KOPT-K1 (cell line): ENCODE results near the gene SEMA5A.

Experiments used
- H3K27ac ChIP-seq: fragments of 200-600 bp; sonication (generic); 2 replicates; pipeline ENCODE4 v1.5.1; 2016; ENCODE audit warnings: antibody characterized with exemption, mild to moderate bottlenecking, low read depth, low read length; ENCODE audit not compliant: poor library complexity, severe bottlenecking
- H3K36me3 ChIP-seq: fragments of 200-600 bp; sonication (generic); 2 replicates; pipeline ENCODE4 v1.5.1; 2017; ENCODE audit warnings: antibody characterized with exemption, mild to moderate bottlenecking, low read length, moderate library complexity; ENCODE audit not compliant: insufficient read depth
- H3K9me3 ChIP-seq: fragments of 200-600 bp; sonication (generic); 2 replicates; pipeline ENCODE4 v1.5.1; 2017; ENCODE audit warnings: antibody characterized with exemption, low read length, mild to moderate bottlenecking; ENCODE audit not compliant: insufficient read depth, poor library complexity, severe bottlenecking

SEMA5A gene

DNA sequence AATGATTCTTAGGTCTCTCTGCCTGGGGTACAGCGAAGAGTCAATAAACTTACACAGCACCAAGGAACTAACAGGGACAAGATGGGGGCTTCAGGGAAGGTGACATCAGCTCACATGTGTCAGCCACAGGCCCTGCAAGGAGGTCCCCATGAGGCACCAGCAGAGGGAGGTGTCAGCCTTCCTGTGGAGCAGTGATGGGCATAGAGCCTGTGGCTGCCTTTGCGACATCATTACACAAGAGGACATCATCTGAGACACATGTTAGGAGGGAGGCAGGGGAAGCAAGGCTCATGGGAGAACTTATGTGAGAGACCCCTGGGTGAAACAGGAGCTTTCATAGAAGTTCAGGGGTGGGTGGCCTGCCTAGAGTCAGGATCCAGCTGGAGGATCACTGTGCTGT is 389.6 kb downstream of the SEMA5A start:
- H3K27ac ChIP-seq: no peak overlapping the region
- no peaks in the 10 kb centered on the region for H3K9me3 ChIP-seq
- H3K36me3 ChIP-seq: no peaks in the 10 kb centered on the region

DNA sequence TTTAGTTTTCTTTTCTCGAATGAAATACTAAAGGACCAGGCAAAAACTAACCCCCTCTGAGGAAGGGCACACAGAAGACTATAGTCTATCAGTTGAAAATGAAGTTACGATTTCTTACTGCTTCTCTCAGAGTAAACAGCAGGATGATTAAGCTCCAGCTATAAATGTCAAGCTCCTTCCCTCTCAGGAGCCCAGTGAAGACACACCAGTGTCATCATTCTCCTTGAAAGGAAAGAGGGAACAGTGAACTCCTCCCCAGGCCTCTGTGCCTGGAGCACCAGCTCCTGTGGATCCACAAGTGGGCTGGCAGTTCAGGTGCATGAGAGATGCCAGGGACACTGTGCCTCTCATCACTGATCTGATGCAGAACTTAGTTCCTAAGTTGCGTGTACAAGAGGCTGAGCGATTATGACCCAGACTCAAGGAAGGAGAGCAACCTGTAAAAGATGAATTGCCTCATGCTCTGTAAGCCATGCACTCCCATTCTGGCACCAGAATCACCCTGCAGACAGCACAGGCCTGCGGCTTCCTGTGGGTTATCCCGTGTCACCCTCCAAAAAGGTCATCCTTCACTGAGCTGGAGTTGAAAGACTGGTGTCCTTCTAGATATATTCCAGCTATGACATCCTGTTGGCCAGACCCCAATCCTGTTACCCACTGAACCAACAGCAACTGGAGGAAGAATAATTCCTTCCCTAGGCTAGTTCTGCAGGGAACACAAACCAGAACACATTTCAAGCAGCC is 394.0 kb downstream of the SEMA5A start:
- no peaks in the 10 kb centered on the region for H3K9me3 ChIP-seq
- no peak overlapping the region for H3K27ac ChIP-seq
- H3K36me3 ChIP-seq: no peaks in the 10 kb centered on the region

DNA sequence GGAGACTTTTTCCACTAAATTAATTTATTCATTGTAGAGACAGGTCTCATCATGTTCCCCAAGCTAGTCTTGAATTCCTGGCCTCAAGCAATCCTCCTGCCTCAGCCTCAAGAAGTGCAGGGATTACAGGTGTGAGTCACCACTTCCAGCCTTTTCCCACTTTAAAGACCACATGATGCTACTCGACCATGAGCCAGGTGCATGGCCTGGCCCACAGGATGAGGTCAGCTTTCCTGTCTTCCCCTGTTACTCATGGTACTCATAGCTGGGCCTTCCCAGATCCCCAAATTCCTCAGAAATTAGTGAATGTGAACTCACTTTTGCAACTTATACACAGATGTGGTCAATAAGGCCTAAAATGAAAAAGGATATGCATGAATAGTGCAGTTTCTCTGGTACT is 395.9 kb downstream of the SEMA5A start:
- no peak overlapping the region for H3K27ac ChIP-seq
- no peaks in the 10 kb centered on the region for H3K9me3 ChIP-seq
- no peaks in the 10 kb centered on the region for H3K36me3 ChIP-seq

DNA sequence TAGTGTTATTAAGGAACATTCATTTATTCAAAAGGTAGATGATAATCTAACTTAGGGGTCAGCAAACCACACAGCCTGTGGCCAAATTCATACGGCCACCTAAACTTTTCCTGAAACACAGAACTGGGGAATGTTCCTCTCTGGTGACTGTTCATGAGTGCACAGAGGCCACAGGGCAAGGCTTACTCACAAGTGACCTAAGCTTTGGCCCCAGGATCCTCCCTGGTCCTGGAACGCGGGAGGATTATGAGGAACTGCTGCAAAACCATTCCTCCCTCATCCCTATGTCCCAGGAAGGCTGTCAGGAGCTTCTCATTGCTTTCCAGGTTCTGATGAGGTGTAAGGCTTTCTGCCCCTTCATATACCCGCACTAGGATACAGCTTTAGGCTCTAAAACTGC is 397.6 kb downstream of the SEMA5A start:
- Histone ChIP-seq H3K9me3 (no peaks in the 10 kb centered on the region), H3K27ac (no peak overlapping the region), H3K36me3 (no peaks in the 10 kb centered on the region)

DNA sequence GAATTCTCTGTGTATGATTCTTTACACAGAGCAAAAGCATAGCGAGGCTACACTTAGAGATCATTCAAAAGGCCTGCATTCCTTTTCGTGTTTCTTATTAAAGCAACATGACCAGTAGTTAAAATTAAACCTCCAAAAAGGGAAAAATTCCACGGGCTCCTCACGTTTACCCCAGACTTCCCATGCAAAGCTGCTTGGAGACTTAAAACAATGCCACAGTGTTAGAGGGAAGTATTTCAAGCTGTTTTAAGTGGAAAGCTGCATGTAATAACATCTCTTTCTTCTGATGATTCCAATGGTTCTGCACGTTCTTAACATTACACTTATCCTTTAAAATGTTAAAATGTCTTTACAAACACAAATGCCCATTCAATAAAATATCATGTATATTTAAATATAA is 405.2 kb downstream of the SEMA5A start:
- H3K36me3 ChIP-seq: no peaks in the 10 kb centered on the region

DNA sequence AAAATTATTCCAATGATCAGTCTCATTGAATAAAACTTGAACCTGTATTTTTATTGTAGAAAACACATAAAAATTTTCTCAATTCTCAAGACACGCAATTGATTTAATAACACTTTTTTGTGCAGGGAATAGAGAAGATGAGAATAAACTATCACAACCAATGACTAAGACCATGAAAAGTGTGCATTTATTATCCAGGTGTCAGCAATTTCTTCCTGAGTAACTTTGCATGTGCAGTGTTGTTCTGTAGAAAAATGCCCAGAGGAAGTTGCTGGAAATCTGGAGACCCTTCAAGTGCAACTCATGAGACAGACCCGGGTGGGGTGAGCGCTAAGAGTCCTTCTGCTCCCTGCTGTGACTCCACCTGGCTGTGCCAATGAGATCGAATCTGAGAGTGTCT is 405.7 kb downstream of the SEMA5A start:
- Histone ChIP-seq H3K36me3 (no peaks in the 10 kb centered on the region), H3K27ac (no peak overlapping the region), H3K9me3 (no peaks in the 10 kb centered on the region)

More for the DNA sequence above, 405.2 kb downstream of the SEMA5A start:
- no peaks in the 10 kb centered on the region for H3K9me3 ChIP-seq
- H3K27ac ChIP-seq: no peak overlapping the region

DNA sequence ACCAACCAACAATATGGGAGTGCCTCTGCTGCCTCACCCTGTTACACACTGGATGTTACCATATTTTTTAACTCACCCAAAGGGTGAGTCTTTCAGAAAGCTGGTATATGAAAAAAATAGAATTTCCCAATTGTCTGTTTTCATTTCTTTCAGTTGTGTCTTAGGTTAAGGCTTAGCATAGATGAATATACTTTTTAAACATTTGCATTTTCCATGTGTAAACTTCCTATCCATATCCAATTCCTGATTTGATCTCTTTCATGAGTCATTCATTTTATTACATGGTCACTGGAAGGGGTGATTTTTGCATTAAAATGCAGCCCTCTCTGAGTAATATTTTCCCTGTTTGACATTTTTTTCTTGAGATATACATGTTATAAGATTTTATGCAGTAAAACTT is 406.5 kb downstream of the SEMA5A start:
- H3K36me3 ChIP-seq: no peaks in the 10 kb centered on the region
- H3K9me3 ChIP-seq: no peaks in the 10 kb centered on the region
- H3K27ac ChIP-seq: no peak overlapping the region

DNA sequence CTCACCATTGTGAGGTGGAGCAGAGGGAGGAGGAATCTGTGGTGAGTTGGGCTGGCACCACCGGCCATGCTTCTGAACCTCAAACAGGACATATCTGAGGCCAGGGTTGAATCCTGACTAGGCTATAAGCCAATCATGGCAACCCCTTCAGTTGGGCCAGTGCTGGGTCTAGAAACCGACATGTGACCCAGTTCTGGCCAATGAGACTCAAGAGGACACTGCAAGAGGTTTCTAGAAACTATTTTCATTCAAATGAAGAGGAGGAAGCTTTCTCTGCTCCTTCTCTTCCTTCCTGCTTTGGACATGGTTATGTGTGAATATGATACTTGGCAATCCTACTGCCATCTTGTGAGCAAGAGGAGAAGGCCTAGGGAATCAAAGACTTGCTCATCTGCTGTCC is 417.7 kb downstream of the SEMA5A start:
- no peak overlapping the region for H3K27ac ChIP-seq
- H3K9me3 ChIP-seq: no peaks in the 10 kb centered on the region

DNA sequence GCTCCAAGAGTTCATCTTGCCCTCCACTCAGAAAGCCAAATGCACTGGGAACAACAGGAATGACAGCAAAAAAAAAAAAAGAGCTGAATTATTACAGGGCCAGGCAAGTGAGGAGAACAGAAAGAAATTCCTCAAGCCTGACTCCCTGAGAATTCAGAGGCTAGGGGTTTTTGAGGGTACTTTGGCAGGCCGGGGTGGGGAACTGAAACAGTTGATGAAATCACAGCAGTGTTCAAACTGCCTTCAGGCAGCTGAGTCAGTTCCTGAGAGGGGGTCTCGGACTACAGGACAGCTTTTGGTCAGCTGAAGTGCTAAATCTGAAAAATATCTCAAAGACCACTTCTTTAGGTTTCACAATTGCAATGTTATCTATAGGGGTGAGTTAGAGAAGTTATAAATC is 419.4 kb downstream of the SEMA5A start:
- no peaks in the 10 kb centered on the region for H3K36me3 ChIP-seq
- no peaks in the 10 kb centered on the region for H3K9me3 ChIP-seq
- H3K27ac ChIP-seq: no peak overlapping the region

More for the DNA sequence above, 417.7 kb downstream of the SEMA5A start:
- no peaks in the 10 kb centered on the region for H3K36me3 ChIP-seq

DNA sequence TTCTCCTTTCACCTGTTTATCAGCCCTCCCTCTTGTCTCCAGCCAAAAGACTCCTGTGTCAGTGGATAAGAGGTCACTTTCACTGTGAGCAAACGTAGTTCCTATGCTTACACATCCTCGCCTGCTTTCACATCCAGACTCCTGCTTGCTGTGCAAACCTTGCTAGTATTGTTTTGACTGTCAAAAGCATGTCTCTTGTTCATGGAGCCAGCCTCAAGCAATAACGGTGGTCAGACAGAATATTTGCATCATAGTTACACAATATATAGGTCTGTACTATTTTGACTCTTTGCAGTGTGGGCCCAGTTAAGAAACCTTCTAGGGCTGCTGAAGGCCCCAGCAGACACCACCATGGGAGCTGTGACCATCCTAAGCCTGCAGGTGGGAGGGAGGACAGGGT is 420.0 kb downstream of the SEMA5A start:
- H3K36me3 ChIP-seq: no peaks in the 10 kb centered on the region
- H3K27ac ChIP-seq: no peak overlapping the region
- H3K9me3 ChIP-seq: no peaks in the 10 kb centered on the region

DNA sequence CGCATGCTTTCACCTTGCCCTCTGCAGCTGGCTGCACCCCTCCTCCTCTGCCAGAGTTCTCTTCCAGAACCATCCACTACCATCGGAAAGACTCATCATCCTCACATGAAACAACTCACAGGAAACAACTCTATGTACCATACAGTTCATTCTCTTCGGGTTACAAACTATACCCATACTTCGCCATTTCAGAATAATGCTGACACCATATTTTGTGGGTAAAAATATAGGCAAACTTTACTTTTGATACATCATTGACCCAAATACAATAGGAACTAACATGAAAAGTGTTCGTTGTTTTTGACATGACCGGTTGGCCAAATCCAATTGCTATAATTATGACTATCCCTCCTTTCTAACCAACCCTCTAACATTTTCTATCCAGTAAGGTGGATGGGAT is 421.0 kb downstream of the SEMA5A start:
- no peaks in the 10 kb centered on the region for H3K36me3 ChIP-seq
- no peaks in the 10 kb centered on the region for H3K9me3 ChIP-seq
- H3K27ac ChIP-seq: no peak overlapping the region

DNA sequence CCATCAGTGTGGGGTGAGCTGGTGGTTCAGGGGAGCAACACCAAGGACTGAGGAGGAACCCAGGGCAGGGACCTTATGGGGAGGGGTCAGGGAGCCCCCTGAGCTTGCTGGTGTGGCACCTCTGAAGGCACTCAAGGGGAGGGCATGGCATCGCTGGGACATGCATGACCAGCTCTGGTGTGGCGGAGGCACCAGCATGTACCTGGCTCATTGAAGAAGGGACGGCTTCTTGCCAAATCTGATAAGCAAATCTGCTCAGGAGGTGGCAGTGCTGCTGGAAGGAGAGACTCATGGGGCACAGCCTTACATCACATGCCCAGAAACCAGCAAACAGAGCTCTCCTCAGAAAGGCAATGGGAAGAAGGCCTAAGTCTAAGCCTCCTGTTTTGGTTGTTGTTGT is 421.8 kb downstream of the SEMA5A start:
- Histone ChIP-seq H3K9me3 (no peaks in the 10 kb centered on the region), H3K27ac (no peak overlapping the region), H3K36me3 (no peaks in the 10 kb centered on the region)

DNA sequence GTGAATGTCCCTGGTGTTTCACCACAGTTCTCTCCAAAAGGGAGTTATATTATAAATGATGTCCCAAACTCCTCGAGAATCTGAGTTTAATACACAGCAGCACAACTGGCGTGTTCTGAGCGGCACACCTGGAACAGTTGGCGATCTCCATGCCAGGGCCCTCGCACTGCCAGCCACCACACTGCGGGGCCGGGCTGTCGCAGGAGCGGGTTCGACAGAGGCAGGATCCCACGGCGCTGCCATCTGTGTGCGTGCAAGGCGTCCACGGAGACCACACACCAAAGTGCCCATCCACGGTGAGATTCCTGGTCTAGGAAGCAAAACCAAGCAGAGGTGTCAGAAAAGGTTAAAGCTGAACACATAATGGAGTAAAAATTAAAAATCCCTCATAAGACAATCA is 423.3 kb downstream of the SEMA5A start:
- Histone ChIP-seq H3K36me3 (no peaks in the 10 kb centered on the region), H3K27ac (no peak overlapping the region), H3K9me3 (no peaks in the 10 kb centered on the region)

DNA sequence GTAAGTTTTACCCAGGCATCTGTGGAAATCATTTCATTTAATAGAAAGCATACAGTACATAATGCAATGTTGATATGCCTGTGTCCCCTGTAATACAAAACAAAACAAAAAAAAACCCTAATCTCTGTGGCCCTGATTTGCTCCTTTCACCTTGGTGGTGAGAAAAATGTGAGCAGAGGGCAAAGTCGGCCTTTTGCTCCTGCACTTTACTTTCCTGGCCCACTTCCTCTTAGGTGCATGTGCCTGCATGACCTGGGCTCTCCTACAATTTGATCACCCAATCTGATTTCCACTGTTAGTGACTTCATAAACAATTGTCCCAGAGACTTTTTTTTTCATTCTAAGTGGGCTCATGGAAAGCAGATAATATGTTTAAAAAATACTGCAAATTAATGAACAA is 424.3 kb downstream of the SEMA5A start:
- Histone ChIP-seq H3K27ac (no peak overlapping the region), H3K9me3 (no peaks in the 10 kb centered on the region), H3K36me3 (no peaks in the 10 kb centered on the region)

DNA sequence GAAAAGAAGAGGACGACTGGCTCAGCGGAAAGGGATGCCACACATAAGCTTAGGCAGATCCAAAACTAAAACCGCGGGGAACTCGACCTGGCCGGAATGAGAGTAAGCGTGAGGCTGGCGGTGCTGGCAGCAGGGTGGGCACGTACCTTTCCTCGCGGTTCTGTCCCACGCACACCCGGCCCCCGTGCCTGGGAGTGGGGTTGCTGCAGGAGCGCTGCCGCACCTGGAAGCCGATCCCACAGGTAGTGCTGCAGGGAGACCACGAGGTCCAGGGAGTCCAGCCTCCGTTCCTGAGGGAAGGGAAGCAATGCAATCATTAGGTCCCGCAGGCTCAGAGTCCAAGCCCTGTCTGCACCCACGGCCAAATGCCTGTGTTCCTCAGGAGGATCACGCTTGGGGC is 427.0 kb downstream of the SEMA5A start:
- H3K36me3 ChIP-seq: no peaks in the 10 kb centered on the region
- H3K9me3 ChIP-seq: no peaks in the 10 kb centered on the region
- no peak overlapping the region for H3K27ac ChIP-seq

DNA sequence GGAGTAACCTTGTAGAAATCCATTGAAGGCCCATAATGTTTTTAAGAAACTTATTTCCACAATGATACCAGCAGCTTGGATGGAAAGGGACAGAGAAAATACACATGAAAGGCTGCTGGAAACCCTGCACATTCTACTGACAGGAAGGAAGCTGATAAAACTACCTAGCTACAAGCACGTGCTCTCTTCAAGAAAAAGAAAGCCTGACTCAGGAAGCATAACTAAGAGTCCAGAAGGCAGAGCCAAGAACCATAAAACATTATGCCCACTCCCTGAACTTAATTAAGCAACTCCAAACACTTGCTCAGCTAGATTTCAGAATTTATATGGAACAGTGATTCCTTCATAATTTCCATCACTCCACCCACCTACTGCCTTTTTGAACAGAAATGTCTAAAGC is 430.8 kb downstream of the SEMA5A start:
- Histone ChIP-seq H3K9me3 (no peaks in the 10 kb centered on the region), H3K36me3 (no peaks in the 10 kb centered on the region), H3K27ac (no peak overlapping the region)
